ENCODE data around the gene OGFR.

DNA sequence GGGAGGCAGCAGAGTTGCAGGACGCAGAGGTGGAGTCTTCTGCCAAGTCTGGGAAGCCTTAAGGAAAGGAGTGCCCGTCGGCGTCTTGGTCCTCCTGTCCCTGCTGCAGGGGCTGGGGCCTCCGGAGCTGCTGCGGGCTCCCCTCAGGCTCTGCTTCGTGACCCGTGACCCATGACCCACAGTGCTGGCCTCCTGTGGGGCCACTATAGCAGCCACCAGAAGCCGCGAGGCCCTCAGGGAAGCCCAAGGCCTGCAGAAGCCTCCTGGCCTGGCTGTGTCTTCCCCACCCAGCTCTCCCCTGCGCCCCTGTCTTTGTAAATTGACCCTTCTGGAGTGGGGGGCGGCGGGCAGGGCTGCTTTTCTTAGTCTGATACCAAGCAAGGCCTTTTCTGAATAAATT lies 9.0 kb downstream of the OGFR start:
- TF ChIP-seq, protein P1, sequence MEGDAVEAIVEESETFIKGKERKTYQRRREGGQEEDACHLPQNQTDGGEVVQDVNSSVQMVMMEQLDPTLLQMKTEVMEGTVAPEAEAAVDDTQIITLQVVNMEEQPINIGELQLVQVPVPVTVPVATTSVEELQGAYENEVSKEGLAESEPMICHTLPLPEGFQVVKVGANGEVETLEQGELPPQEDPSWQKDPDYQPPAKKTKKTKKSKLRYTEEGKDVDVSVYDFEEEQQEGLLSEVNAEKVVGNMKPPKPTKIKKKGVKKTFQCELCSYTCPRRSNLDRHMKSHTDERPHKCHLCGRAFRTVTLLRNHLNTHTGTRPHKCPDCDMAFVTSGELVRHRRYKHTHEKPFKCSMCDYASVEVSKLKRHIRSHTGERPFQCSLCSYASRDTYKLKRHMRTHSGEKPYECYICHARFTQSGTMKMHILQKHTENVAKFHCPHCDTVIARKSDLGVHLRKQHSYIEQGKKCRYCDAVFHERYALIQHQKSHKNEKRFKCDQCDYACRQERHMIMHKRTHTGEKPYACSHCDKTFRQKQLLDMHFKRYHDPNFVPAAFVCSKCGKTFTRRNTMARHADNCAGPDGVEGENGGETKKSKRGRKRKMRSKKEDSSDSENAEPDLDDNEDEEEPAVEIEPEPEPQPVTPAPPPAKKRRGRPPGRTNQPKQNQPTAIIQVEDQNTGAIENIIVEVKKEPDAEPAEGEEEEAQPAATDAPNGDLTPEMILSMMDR (IDR thresholded peaks at IDR 0.05): no peak
- no peak for TF ChIP-seq EP300 (IDR thresholded peaks at IDR 0.05)
- TF ChIP-seq POLR2AphosphoS5 (IDR thresholded peaks at IDR 0.05): no peak
- no peak for TF ChIP-seq POLR2A (IDR thresholded peaks at IDR 0.05)
